Cardiac muscle cell (in vitro differentiated cells and primary cell): Measurements from ENCODE around the gene PUM1. TPM values are rescaled to one million over a fixed set of nuclear protein-coding genes. Genes with fewer than 3 reads are reported as not detected.

Experiments used
- DNase-seq, 2 donors: peaks; one replicate each; pipeline versions ENCODE4 v3.0.0 to v3.0.0-alpha.2; 2010 to 2017; ENCODE audit warnings: low read depth in 1 of 2, low spot score in 1 of 2
- H3K27ac ChIP-seq: fragments of 200-600 bp; sonication (generic); 2 replicates; pipeline ENCODE4 v1.5.1; 2016
- H3K27me3 ChIP-seq: fragments of 200-600 bp; sonication (generic); 2 replicates; pipeline ENCODE4 v1.6.0; 2016; ENCODE audit warnings: control low read depth
- H3K36me3 ChIP-seq: fragments of 200-600 bp; sonication (generic); 2 replicates; pipeline ENCODE4 v1.5.1; 2016; ENCODE audit warnings: control low read depth
- H3K4me1 ChIP-seq: fragments of 200-600 bp; sonication (generic); 2 replicates; pipeline ENCODE4 v1.8.1; 2017; ENCODE audit warnings: low read depth, mild to moderate bottlenecking, mixed run types
- H3K4me3 ChIP-seq: fragments of 200-600 bp; sonication (generic); 2 replicates; pipeline ENCODE4 v1.5.1; 2016; ENCODE audit warnings: mild to moderate bottlenecking
- H3K9me3 ChIP-seq: fragments of 200-600 bp; sonication (generic); 2 replicates; pipeline ENCODE4 v1.5.1; 2017; ENCODE audit warnings: low read depth, mild to moderate bottlenecking, control low read depth
- CTCF ChIP-seq: IDR thresholded peaks from 2 replicates; pipeline ENCODE4 v1.5.1; 2012; ENCODE audit warnings: low read depth, mild to moderate bottlenecking, low read length
- polyA plus RNA-seq: library from polyadenylated mRNA; unstranded; fragments of >200 nt; fragmentation: Nextera tagmentation; extraction: Ambion mirVana; gene quantifications from 2 replicates; pipeline ENCODE4 v1.2.1, GENCODE V29; 2016
- total RNA-seq: library from RNA; depleted of rRNA; stranded (reverse); fragments of >200 nt; gene quantifications from 2 replicates; pipeline ENCODE4 v1.2.3, GENCODE V29; 2016

PUM1 gene
- total and polyA plus RNA-seq, 2 experiments from 2014 or later = 81.1 to 130 TPM

DNA sequence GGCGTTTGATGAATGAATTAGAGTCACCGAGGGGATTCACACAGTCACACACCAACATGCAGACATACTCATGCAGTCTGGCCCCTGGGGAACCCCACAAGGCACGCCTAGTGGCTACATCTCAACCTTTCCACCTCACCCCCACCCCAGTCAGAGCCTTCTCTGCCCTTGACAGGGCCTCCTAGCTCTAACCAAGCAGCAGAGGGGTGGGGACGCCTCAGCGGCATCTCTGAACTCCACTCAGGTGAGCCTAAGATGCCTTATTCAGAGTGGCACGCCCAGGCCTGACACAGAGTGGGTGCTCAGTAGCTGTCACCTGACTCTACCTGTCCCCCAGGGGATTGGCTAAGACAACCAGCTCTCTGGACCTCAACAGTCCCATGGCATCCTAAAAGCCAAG is 153.3 kb downstream of the PUM1 start:
- Histone ChIP-seq H3K36me3 (no peaks in the 10 kb centered on the region), H3K9me3 (no peaks in the 10 kb centered on the region), H3K27ac (no peak overlapping the region), H3K27me3 (no peaks in the 10 kb centered on the region), H3K4me1 (peaks cover 7% of the 10 kb centered on the region), H3K4me3 (no peak overlapping the region)
- DNase-seq = no peak
- TF ChIP-seq CTCF = no peak

- H3K4me1 ChIP-seq = peaks cover 11% of the 10 kb centered on the region
- peak; percentile 91 to 92 for DNase-seq
- H3K9me3 ChIP-seq = no peaks in the 10 kb centered on the region
- TF ChIP-seq CTCF = peak; percentile 90
- H3K27ac ChIP-seq = no peak overlapping the region
- no peaks in the 10 kb centered on the region for H3K27me3 ChIP-seq
- no peaks in the 10 kb centered on the region for H3K36me3 ChIP-seq
- H3K4me3 ChIP-seq = no peak overlapping the region
Measured at GRCh38 chr1:30911059-30911954, 154.2 kb downstream of the PUM1 start.

GRCh38 chr1:30909365-30910068 is 156.0 kb downstream of the PUM1 start:
- H3K4me3 ChIP-seq = peak overlapping the region; percentile 48
- no peaks in the 10 kb centered on the region for H3K27me3 ChIP-seq
- H3K9me3 ChIP-seq = no peaks in the 10 kb centered on the region
- no peak for TF ChIP-seq CTCF
- peaks cover 11% of the 10 kb centered on the region for H3K4me1 ChIP-seq
- H3K27ac ChIP-seq = no peak overlapping the region
- DNase-seq = peak in 1 of 2 donors; percentile 46
- H3K36me3 ChIP-seq = no peaks in the 10 kb centered on the region

DNA sequence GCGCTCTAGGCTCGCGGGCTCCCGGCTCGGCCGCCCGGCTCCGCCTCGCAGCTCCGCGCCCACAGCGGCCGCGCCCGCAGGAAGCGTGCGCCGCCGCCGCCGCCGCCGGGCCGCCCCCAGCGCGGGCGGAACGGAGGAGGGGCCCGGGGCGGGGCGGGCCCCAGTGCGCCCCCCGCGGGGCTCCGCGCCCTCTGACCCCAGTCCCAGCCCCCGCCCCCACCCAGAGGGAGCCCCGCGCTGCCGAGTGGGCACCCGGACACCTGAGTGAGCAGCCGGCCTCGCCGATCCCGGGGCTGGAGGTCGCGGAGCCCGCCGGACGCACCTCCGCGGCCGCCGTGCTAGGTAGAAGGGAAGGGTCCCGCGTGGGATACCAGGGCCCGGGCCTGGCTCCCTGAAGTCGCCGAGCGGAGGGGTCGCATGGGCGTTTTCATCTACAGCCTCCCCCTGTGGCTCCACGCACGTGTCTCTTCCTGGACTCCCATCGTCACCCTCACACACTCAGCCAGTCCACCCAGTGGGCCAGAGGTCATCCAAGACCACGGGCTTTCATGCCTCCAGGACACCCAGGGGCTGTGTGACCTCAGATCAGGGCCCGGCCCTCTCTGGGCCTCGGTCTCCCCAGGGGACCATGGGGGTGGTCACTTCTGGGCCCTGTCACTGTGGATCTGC is 156.7 kb downstream of the PUM1 start, which contains the start of gene SDC3:
Gene SDC3 (minus strand): TSS at position 63 of the 669 bp plus-strand sequence. CDS start 172 bp downstream, outside the sequence.
- no peak within 1 kb of the TSS for H3K27ac ChIP-seq
- no peaks in the 10 kb centered on the region for H3K36me3 ChIP-seq
- peak; percentile 54 to 73 for DNase-seq
- peaks cover 11% of the 10 kb centered on the region for H3K4me1 ChIP-seq
- no peak for TF ChIP-seq CTCF
- peak within 1 kb of the TSS; percentile 67 for H3K4me3 ChIP-seq
- no peaks in the 10 kb centered on the region for H3K27me3 ChIP-seq
- no peaks in the 10 kb centered on the region for H3K9me3 ChIP-seq

DNA sequence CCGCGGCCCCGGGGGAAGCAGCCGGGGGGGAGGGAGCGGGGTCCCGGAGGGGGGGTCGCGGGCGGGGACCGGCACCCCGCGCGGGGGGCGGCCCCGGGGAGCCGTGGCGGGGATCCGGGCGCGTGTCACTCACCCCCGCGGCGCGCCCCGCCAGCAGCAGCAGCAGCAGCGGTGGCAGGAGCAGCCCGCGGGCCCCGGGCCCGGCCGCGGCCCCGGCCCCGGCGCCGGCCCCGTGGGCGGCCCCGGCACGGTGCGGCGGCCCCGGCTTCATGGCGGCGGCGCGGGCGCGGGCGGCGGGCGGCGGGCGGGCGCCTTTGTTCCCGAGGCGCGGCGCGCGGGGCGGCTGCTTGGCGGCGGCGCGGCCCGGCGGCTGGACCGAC is 157.2 kb downstream of the PUM1 start:
- peaks cover 11% of the 10 kb centered on the region for H3K4me1 ChIP-seq
- H3K9me3 ChIP-seq = no peaks in the 10 kb centered on the region
- H3K4me3 ChIP-seq = peak overlapping the region; percentile 67
- no peaks in the 10 kb centered on the region for H3K27me3 ChIP-seq
- no peak for DNase-seq
- H3K27ac ChIP-seq = no peak overlapping the region
- TF ChIP-seq CTCF = no peak
- H3K36me3 ChIP-seq = no peaks in the 10 kb centered on the region
